ENCODE data around the gene HPS4. TPM values are rescaled to one million over a fixed set of nuclear protein-coding genes. Genes with fewer than 3 reads are reported as not detected.

HPS4 gene
- total and polyA plus RNA-seq, 4 donors = 5.4 to 26.2 (median 12.6) TPM

DNA sequence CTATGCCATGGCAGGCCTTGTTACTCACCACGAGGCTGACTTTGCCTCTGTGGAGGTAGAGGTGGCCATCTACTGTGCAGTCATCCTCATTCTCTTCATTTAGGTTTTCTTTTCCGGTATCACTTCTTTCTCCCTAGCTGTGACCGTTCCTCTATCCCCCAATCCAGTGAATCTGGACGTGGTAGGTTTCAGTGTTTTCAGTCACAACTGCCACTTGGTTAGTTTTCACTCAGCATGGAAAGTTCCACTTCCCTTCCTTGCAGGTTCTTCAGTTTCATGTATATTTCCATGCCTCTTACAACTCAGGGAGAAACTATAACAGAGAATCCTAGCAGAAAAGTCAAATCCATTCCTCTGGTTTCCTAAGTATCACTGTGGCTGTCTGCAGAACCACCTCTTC lies 1.9 kb downstream of the HPS4 start:
- H3K27ac ChIP-seq (ENCODE audit: low read depth in 1 of 2, low read length in 2 of 2) = no peak overlapping the region
- WGBS = 84% methylated on average over 4 of the region's 4 CpGs
- TF ChIP-seq FOXA2 (IDR thresholded peaks at IDR 0.05) (no peak), EGR1 (IDR thresholded peaks at IDR 0.05; ENCODE audit: low read depth in 2 of 2) (no peak), YY1 (IDR thresholded peaks at IDR 0.05) (no peak), TAF1 (conservative IDR thresholded peaks at IDR 0.05) (no peak), JUND (IDR thresholded peaks at IDR 0.05) (no peak), GABPA (IDR thresholded peaks at IDR 0.05 in 1 of 2, conservative IDR thresholded peaks at IDR 0.05 in 1 of 2) (no peak), HNF4A (conservative IDR thresholded peaks at IDR 0.05) (no peak), NR2F2 (IDR thresholded peaks at IDR 0.05) (no peak), ZBTB33 (IDR thresholded peaks at IDR 0.05) (no peak), RAD21 (IDR thresholded peaks at IDR 0.05) (no peak), RXRA (IDR thresholded peaks at IDR 0.05) (no peak), SP1 (IDR thresholded peaks at IDR 0.05) (no peak), MAX (IDR thresholded peaks at IDR 0.05) (no peak), FOXA1 (IDR thresholded peaks at IDR 0.05) (no peak)
- TF ChIP-seq, protein P1, sequence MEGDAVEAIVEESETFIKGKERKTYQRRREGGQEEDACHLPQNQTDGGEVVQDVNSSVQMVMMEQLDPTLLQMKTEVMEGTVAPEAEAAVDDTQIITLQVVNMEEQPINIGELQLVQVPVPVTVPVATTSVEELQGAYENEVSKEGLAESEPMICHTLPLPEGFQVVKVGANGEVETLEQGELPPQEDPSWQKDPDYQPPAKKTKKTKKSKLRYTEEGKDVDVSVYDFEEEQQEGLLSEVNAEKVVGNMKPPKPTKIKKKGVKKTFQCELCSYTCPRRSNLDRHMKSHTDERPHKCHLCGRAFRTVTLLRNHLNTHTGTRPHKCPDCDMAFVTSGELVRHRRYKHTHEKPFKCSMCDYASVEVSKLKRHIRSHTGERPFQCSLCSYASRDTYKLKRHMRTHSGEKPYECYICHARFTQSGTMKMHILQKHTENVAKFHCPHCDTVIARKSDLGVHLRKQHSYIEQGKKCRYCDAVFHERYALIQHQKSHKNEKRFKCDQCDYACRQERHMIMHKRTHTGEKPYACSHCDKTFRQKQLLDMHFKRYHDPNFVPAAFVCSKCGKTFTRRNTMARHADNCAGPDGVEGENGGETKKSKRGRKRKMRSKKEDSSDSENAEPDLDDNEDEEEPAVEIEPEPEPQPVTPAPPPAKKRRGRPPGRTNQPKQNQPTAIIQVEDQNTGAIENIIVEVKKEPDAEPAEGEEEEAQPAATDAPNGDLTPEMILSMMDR (IDR thresholded peaks at IDR 0.05; ENCODE audit: low read depth, low read length, missing input control) = no peak
- TF ChIP-seq, protein P2, sequence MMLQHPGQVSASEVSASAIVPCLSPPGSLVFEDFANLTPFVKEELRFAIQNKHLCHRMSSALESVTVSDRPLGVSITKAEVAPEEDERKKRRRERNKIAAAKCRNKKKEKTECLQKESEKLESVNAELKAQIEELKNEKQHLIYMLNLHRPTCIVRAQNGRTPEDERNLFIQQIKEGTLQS (IDR thresholded peaks at IDR 0.05) = no peak
- TF ChIP-seq, protein P3, sequence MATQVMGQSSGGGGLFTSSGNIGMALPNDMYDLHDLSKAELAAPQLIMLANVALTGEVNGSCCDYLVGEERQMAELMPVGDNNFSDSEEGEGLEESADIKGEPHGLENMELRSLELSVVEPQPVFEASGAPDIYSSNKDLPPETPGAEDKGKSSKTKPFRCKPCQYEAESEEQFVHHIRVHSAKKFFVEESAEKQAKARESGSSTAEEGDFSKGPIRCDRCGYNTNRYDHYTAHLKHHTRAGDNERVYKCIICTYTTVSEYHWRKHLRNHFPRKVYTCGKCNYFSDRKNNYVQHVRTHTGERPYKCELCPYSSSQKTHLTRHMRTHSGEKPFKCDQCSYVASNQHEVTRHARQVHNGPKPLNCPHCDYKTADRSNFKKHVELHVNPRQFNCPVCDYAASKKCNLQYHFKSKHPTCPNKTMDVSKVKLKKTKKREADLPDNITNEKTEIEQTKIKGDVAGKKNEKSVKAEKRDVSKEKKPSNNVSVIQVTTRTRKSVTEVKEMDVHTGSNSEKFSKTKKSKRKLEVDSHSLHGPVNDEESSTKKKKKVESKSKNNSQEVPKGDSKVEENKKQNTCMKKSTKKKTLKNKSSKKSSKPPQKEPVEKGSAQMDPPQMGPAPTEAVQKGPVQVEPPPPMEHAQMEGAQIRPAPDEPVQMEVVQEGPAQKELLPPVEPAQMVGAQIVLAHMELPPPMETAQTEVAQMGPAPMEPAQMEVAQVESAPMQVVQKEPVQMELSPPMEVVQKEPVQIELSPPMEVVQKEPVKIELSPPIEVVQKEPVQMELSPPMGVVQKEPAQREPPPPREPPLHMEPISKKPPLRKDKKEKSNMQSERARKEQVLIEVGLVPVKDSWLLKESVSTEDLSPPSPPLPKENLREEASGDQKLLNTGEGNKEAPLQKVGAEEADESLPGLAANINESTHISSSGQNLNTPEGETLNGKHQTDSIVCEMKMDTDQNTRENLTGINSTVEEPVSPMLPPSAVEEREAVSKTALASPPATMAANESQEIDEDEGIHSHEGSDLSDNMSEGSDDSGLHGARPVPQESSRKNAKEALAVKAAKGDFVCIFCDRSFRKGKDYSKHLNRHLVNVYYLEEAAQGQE (IDR thresholded peaks at IDR 0.05) = no peak
- H3K9ac ChIP-seq (ENCODE audit: low read depth in 1 of 2, low read length in 2 of 2) = no peak overlapping the region
- no peaks in the 10 kb centered on the region for H3K9me3 ChIP-seq (ENCODE audit: control insufficient read depth in 4 of 4, low read length in 3 of 4)
- H3K4me3 ChIP-seq (ENCODE audit: low read depth in 1 of 3, low read length in 3 of 3) = no peak overlapping the region
- no peaks in the 10 kb centered on the region for H3K27me3 ChIP-seq (ENCODE audit: control insufficient read depth in 4 of 4, insufficient read depth in 4 of 4, low read length in 3 of 4)
- H3K4me1 ChIP-seq (ENCODE audit: control insufficient read depth in 4 of 4, insufficient read depth in 4 of 4, low read length in 3 of 4) = peaks cover 3 to 62% (median 52%) of the 10 kb centered on the region in 4 donors
- no peak for DNase-seq (ENCODE audit: low spot score)
- H3K36me3 ChIP-seq (ENCODE audit: control insufficient read depth in 4 of 4, insufficient read depth in 3 of 4, low read depth in 1 of 4, low read length in 3 of 4) = peaks cover 3 to 12% (median 6%) of the 10 kb centered on the region in 4 donors
